Activated T-helper 1 cell treated with anti-CD3 and anti-CD28 coated beads, Interleukin-12 subunit alpha, Interleukin-12 subunit beta, Interleukin-2, Interleukin-4 antibody, amounts not matched to agents 30 ng/mL and 10 ng/mL and 1 ng/mL, durations not matched to agents 14 hours and 24 hours and 36 hours (primary cell): ENCODE results near the gene COL6A5. TPM values are rescaled to one million over a fixed set of nuclear protein-coding genes. Genes with fewer than 3 reads are reported as not detected.
"Not testable (repeated sequence)": the region's sequence is repeated elsewhere in the genome, so short reads cannot be mapped to it uniquely, and the experiment has no call there.

Experiments used
- DNase-seq: peaks from one replicate; pipeline ENCODE4 v3.0.0; 2021; ENCODE audit warnings: low spot score
- H3K27ac Mint-ChIP-seq: one replicate; pipeline ENCODE4 v1.8.0; 2021; ENCODE audit warnings: mild to moderate bottlenecking, mixed read lengths
- H3K27me3 Mint-ChIP-seq: one replicate; pipeline ENCODE4 v1.8.0; 2022; ENCODE audit warnings: mild to moderate bottlenecking, moderate library complexity, mixed read lengths; ENCODE audit not compliant: insufficient read depth
- H3K36me3 Mint-ChIP-seq: one replicate; pipeline ENCODE4 v1.8.0; 2021; ENCODE audit warnings: low read depth, mixed read lengths
- H3K4me1 Mint-ChIP-seq: one replicate; pipeline ENCODE4 v1.8.0; 2021; ENCODE audit warnings: low read depth, mixed read lengths
- H3K4me3 Mint-ChIP-seq: one replicate; pipeline ENCODE4 v1.8.0; 2021; ENCODE audit warnings: mild to moderate bottlenecking, moderate library complexity, mixed read lengths
- H3K9me3 Mint-ChIP-seq: one replicate; pipeline ENCODE4 v1.8.0; 2021; ENCODE audit warnings: mixed read lengths
- intact Hi-C: fragments of 100-400 bp; cut with micrococcal nuclease; formaldehyde crosslinking; loops from one replicate; pipeline ENCODE4 v1.15.1; 2024
- total RNA-seq: library from RNA; stranded (reverse); gene quantifications from 2 replicates; pipeline ENCODE4 v1.2.3, GENCODE V29; 2022

COL6A5 gene
- total RNA-seq, 1 donor from 2014 or later = 0.16 TPM

- Mint-ChIP-seq H3K36me3 (no peaks in the 10 kb centered on the region), H3K27ac (no peak overlapping the region), H3K4me3 (no peak overlapping the region), H3K9me3 (no peaks in the 10 kb centered on the region), H3K4me1 (no peaks in the 10 kb centered on the region), H3K27me3 (no peaks in the 10 kb centered on the region)
- intact Hi-C loops = no loop called here
- no peak for DNase-seq
Measured at GRCh38 chr3:130430266-130430665, 84.8 kb downstream of the COL6A5 start.

GRCh38 chr3:130432086-130432485 lies 86.6 kb downstream of the COL6A5 start:
- H3K36me3 Mint-ChIP-seq, intact Hi-C loops, DNase-seq, H3K4me1 Mint-ChIP-seq, H3K4me3 Mint-ChIP-seq, H3K27me3 Mint-ChIP-seq, H3K9me3 Mint-ChIP-seq, H3K27ac Mint-ChIP-seq: not testable (repeated sequence)

GRCh38 chr3:130433306-130433705 lies 87.8 kb downstream of the COL6A5 start:
- Mint-ChIP-seq H3K27me3 (no peaks in the 10 kb centered on the region), H3K4me3 (no peak overlapping the region), H3K9me3 (no peaks in the 10 kb centered on the region), H3K4me1 (no peaks in the 10 kb centered on the region), H3K36me3 (no peaks in the 10 kb centered on the region), H3K27ac (no peak overlapping the region)
- DNase-seq = no peak
- intact Hi-C loops = no loop called here

- H3K9me3 Mint-ChIP-seq = no peaks in the 10 kb centered on the region
- no peak overlapping the region for H3K4me3 Mint-ChIP-seq
- DNase-seq = no peak
- no peaks in the 10 kb centered on the region for H3K36me3 Mint-ChIP-seq
- H3K4me1 Mint-ChIP-seq = no peaks in the 10 kb centered on the region
- no peak overlapping the region for H3K27ac Mint-ChIP-seq
- intact Hi-C loops = no loop called here
- H3K27me3 Mint-ChIP-seq = no peaks in the 10 kb centered on the region
Measured at GRCh38 chr3:130442284-130442683, 96.8 kb downstream of the COL6A5 start.

- H3K27ac Mint-ChIP-seq, intact Hi-C loops, H3K27me3 Mint-ChIP-seq, H3K4me1 Mint-ChIP-seq, H3K4me3 Mint-ChIP-seq, H3K9me3 Mint-ChIP-seq, DNase-seq, H3K36me3 Mint-ChIP-seq: not testable (repeated sequence)
Measured at GRCh38 chr3:130446840-130447239, 101.4 kb downstream of the COL6A5 start.

GRCh38 chr3:130448155-130448554 lies 102.7 kb downstream of the COL6A5 start:
- H3K9me3 Mint-ChIP-seq, H3K4me1 Mint-ChIP-seq, intact Hi-C loops, H3K36me3 Mint-ChIP-seq, H3K4me3 Mint-ChIP-seq, DNase-seq, H3K27me3 Mint-ChIP-seq, H3K27ac Mint-ChIP-seq: not testable (repeated sequence)

- no peak for DNase-seq
- Mint-ChIP-seq H3K27ac (no peak overlapping the region), H3K4me3 (no peak overlapping the region), H3K4me1 (no peaks in the 10 kb centered on the region), H3K36me3 (no peaks in the 10 kb centered on the region), H3K9me3 (no peaks in the 10 kb centered on the region), H3K27me3 (no peaks in the 10 kb centered on the region)
- intact Hi-C loops = no loop called here
Measured at GRCh38 chr3:130456540-130456939, 111.1 kb downstream of the COL6A5 start.

- H3K4me3 Mint-ChIP-seq = no peak overlapping the region
- H3K36me3 Mint-ChIP-seq = no peaks in the 10 kb centered on the region
- no peaks in the 10 kb centered on the region for H3K27me3 Mint-ChIP-seq
- H3K27ac Mint-ChIP-seq = no peak overlapping the region
- DNase-seq = no peak
- H3K9me3 Mint-ChIP-seq = no peaks in the 10 kb centered on the region
- H3K4me1 Mint-ChIP-seq = no peaks in the 10 kb centered on the region
- intact Hi-C loops = no loop called here
Measured at GRCh38 chr3:130457671-130458070, 112.2 kb downstream of the COL6A5 start.

- H3K27ac Mint-ChIP-seq = no peak overlapping the region
- intact Hi-C loops = no loop called here
Measured at GRCh38 chr3:130459944-130460343, 114.5 kb downstream of the COL6A5 start.

GRCh38 chr3:130462089-130462488 lies 116.6 kb downstream of the COL6A5 start:
- H3K36me3 Mint-ChIP-seq = no peaks in the 10 kb centered on the region
- H3K4me3 Mint-ChIP-seq = no peak overlapping the region
- H3K27me3 Mint-ChIP-seq = peaks cover 1% of the 10 kb centered on the region
- no peak overlapping the region for H3K27ac Mint-ChIP-seq
- no peaks in the 10 kb centered on the region for H3K4me1 Mint-ChIP-seq
- intact Hi-C loops = no loop called here
- no peaks in the 10 kb centered on the region for H3K9me3 Mint-ChIP-seq
- no peak for DNase-seq

More at GRCh38 chr3:130459944-130460343, 114.5 kb downstream of the COL6A5 start:
- Mint-ChIP-seq H3K27me3 (no peaks in the 10 kb centered on the region), H3K4me3 (no peak overlapping the region), H3K9me3 (no peaks in the 10 kb centered on the region), H3K4me1 (no peaks in the 10 kb centered on the region), H3K36me3 (no peaks in the 10 kb centered on the region)
- no peak for DNase-seq

- Mint-ChIP-seq H3K27me3 (peaks cover 1% of the 10 kb centered on the region), H3K4me1 (no peaks in the 10 kb centered on the region), H3K9me3 (no peaks in the 10 kb centered on the region), H3K4me3 (no peak overlapping the region), H3K27ac (no peak overlapping the region), H3K36me3 (no peaks in the 10 kb centered on the region)
- no peak for DNase-seq
- intact Hi-C loops = no loop called here
Measured at GRCh38 chr3:130463221-130463620, 117.7 kb downstream of the COL6A5 start.

- no peak for DNase-seq
- H3K27me3 Mint-ChIP-seq = peaks cover 1% of the 10 kb centered on the region
- no peak overlapping the region for H3K27ac Mint-ChIP-seq
- H3K4me3 Mint-ChIP-seq = no peak overlapping the region
- no peaks in the 10 kb centered on the region for H3K36me3 Mint-ChIP-seq
- no peaks in the 10 kb centered on the region for H3K9me3 Mint-ChIP-seq
- no peaks in the 10 kb centered on the region for H3K4me1 Mint-ChIP-seq
- intact Hi-C loops = no loop called here
Measured at GRCh38 chr3:130465521-130465920, 120.0 kb downstream of the COL6A5 start.

GRCh38 chr3:130468311-130468710 lies 122.8 kb downstream of the COL6A5 start:
- intact Hi-C loops = no loop called here
- Mint-ChIP-seq H3K27ac (no peak overlapping the region), H3K9me3 (no peaks in the 10 kb centered on the region), H3K4me1 (no peaks in the 10 kb centered on the region), H3K4me3 (no peak overlapping the region), H3K27me3 (peaks cover 4% of the 10 kb centered on the region), H3K36me3 (no peaks in the 10 kb centered on the region)
- DNase-seq = no peak

- no peaks in the 10 kb centered on the region for H3K36me3 Mint-ChIP-seq
- peaks cover 4% of the 10 kb centered on the region for H3K27me3 Mint-ChIP-seq
- intact Hi-C loops = no loop called here
- no peaks in the 10 kb centered on the region for H3K9me3 Mint-ChIP-seq
- H3K4me1 Mint-ChIP-seq = no peaks in the 10 kb centered on the region
- DNase-seq = no peak
- no peak overlapping the region for H3K27ac Mint-ChIP-seq
- H3K4me3 Mint-ChIP-seq = no peak overlapping the region
Measured at GRCh38 chr3:130470126-130470525, 124.7 kb downstream of the COL6A5 start.
